ENCODE data around the gene PGM3. TPM values are rescaled to one million over a fixed set of nuclear protein-coding genes. Genes with fewer than 3 reads are reported as not detected.
"Not testable (repeated sequence)": the region's sequence is repeated elsewhere in the genome, so short reads cannot be mapped to it uniquely, and the experiment has no call there.

Gene PGM3
- total RNA-seq, 1 donor from 2014 or later: 10.1 TPM

GRCh38 chr6:83193747-83194566, 892 bp upstream of the PGM3 start:
- peaks cover 43% of the 10 kb centered on the region for H3K4me1 ChIP-seq
- no peak for TF ChIP-seq POLR2A (IDR thresholded peaks at IDR 0.05)
- H3K36me3 ChIP-seq: no peaks in the 10 kb centered on the region
- intact Hi-C loops (cut with DNase I): no loop called here
- peak overlapping the region; percentile 89 to 96 for H3K4me3 ChIP-seq
- H3K27ac ChIP-seq: peak overlapping the region; percentile 74
- no peak for DNase-seq (ENCODE audit: extremely low spot score in 2 of 2)
- H3K27me3 ChIP-seq: no peaks in the 10 kb centered on the region
- no peaks in the 10 kb centered on the region for H3K9me3 ChIP-seq

DNA sequence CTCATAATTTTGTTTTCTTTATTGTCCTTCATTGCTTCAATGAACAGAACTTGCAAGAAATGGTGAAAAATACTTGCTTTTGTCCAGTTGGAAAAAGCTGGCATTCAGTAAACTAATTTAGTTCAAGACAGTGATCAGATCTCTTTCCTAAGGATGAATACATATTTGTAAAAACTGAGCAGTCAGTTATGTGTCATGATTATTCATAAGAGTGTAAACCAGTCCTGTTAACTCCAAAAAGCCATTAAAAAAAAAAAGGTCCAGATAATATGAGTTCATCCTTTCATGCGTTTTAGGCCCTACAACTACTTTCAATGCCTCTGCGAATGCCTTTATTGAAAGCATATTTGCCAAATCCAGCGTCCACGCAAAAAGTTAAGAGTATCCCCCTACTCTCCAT, 609 bp downstream of the PGM3 start:
- intact Hi-C loops (cut with DNase I): no loop called here
- no peaks in the 10 kb centered on the region for H3K9me3 ChIP-seq
- peak overlapping the region; percentile 74 for H3K27ac ChIP-seq
- H3K4me1 ChIP-seq: peaks cover 43% of the 10 kb centered on the region
- H3K27me3 ChIP-seq: no peaks in the 10 kb centered on the region
- DNase-seq (ENCODE audit: extremely low spot score in 2 of 2): no peak
- peak overlapping the region; percentile 89 to 96 for H3K4me3 ChIP-seq
- TF ChIP-seq POLR2AphosphoS5 (IDR thresholded peaks at IDR 0.05; ENCODE audit: insufficient read depth in 1 of 2, low read depth in 1 of 2) (no peak), CTCF (IDR thresholded peaks at IDR 0.05) (no peak), POLR2A (IDR thresholded peaks at IDR 0.05) (no peak)
- H3K36me3 ChIP-seq: peaks cover 0 to 8% of the 10 kb centered on the region in 2 donors

DNA sequence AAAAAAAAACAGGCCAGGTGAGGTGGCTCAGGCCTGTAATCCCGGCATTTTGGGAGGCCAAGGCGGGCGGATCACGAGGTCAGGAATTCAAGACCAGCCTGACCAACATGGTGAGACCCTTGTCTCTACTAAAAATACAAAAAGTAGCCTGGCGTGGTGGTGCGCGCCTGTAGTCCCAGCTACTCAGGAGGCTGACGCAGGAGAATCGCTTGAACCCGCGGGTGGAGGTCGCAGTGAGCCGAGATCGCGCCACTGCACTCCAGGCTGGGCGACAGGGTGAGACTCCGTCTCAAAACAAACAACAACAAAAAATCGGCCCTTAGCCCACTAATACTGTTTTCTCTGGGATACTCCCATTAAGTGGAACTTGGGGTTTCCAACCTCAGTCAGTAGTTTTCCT, 1.1 kb downstream of the PGM3 start:
- intact Hi-C loops (cut with DNase I); H3K27me3 ChIP-seq; H3K27ac ChIP-seq; DNase-seq (ENCODE audit: extremely low spot score in 2 of 2); H3K9me3 ChIP-seq: not testable (repeated sequence)
- Histone ChIP-seq H3K4me3 (peak overlapping the region; percentile 89 to 96), H3K4me1 (peaks cover 43% of the 10 kb centered on the region), H3K36me3 (peaks cover 0 to 13% of the 10 kb centered on the region in 2 donors)

- intact Hi-C loops (cut with DNase I): no loop called here
- H3K4me3 ChIP-seq: no peak overlapping the region
- H3K9me3 ChIP-seq: no peaks in the 10 kb centered on the region
- no peak for DNase-seq (ENCODE audit: extremely low spot score in 2 of 2)
- TF ChIP-seq CTCF (IDR thresholded peaks at IDR 0.05) (no peak), POLR2A (IDR thresholded peaks at IDR 0.05) (no peak), POLR2AphosphoS5 (IDR thresholded peaks at IDR 0.05; ENCODE audit: insufficient read depth in 1 of 2, low read depth in 1 of 2) (no peak)
- peaks cover 43% of the 10 kb centered on the region for H3K4me1 ChIP-seq
- H3K36me3 ChIP-seq: peaks cover 0 to 25% of the 10 kb centered on the region in 2 donors
- no peak overlapping the region for H3K27ac ChIP-seq
- H3K27me3 ChIP-seq: no peaks in the 10 kb centered on the region
These were observed 2.4 kb downstream of the PGM3 start for GRCh38 chr6:83190626-83191025.

DNA sequence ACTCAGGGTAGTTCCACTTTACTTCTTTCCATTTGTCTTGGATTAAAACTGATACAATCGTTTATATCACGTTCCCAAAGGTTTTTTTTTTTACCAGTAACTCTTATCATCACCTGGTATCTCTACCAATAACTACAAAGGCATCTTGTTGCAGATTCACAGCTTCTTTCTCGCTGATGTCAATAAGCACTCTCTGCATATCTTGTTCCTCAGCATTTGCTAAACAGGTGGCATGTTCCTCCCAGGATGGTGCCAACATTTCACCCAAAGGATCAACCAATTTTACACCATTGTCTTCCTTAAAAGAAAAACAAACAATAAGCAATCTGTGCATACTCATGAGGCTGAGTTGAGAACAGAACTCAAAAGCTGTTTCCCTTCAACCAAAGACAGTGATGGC, 4.6 kb downstream of the PGM3 start:
- intact Hi-C loops (cut with DNase I): no loop called here
- TF ChIP-seq CTCF (IDR thresholded peaks at IDR 0.05) (no peak), POLR2A (IDR thresholded peaks at IDR 0.05) (no peak), POLR2AphosphoS5 (IDR thresholded peaks at IDR 0.05; ENCODE audit: insufficient read depth in 1 of 2, low read depth in 1 of 2) (no peak)
- Histone ChIP-seq H3K36me3 (peaks cover 0 to 30% of the 10 kb centered on the region in 2 donors), H3K4me3 (no peak overlapping the region), H3K9me3 (no peaks in the 10 kb centered on the region), H3K27me3 (no peaks in the 10 kb centered on the region), H3K4me1 (peaks cover 30% of the 10 kb centered on the region), H3K27ac (no peak overlapping the region)
- DNase-seq (ENCODE audit: extremely low spot score in 2 of 2): no peak

- Histone ChIP-seq H3K4me1 (peaks cover 9% of the 10 kb centered on the region), H3K4me3 (no peak overlapping the region), H3K27me3 (no peaks in the 10 kb centered on the region), H3K9me3 (no peaks in the 10 kb centered on the region), H3K36me3 (peaks cover 0 to 46% of the 10 kb centered on the region in 2 donors), H3K27ac (no peak overlapping the region)
- TF ChIP-seq POLR2AphosphoS5 (IDR thresholded peaks at IDR 0.05; ENCODE audit: insufficient read depth in 1 of 2, low read depth in 1 of 2): no peak
- DNase-seq (ENCODE audit: extremely low spot score in 2 of 2): no peak
- intact Hi-C loops (cut with DNase I): no loop called here
These were observed 8.0 kb downstream of the PGM3 start for GRCh38 chr6:83185096-83185495.

Measured in vagina (tissue), 2 donors.